Endothelial cell of umbilical vein (primary cell): ENCODE measurements around the gene E2F4. TPM values are rescaled to one million over a fixed set of nuclear protein-coding genes. Genes with fewer than 3 reads are reported as not detected.
A peak's percentile ranks its signal among the peaks of the same experiment; 100 is the strongest.

ENCODE experiments used
- BruUV-seq: library from RNA; stranded (reverse); fragments of 400-500 nt; replicated peaks from 2 replicates; lab custom pipeline; 2021; lab: Mats Ljungman, UMichigan
- CTCF ChIA-PET: fragments of 300-600, 350-600 bp; sonication (Branson Sonifier 250); formaldehyde crosslinking; loops from one replicate; lab custom pipeline; 2021; ENCODE audit warnings: antibody characterized with exemption, inconsistent platforms; lab: Charles Lee
- POLR2A ChIA-PET: fragments of 300-600, 350-600 bp; sonication (Branson Sonifier 250); formaldehyde crosslinking; loops from one replicate; lab custom pipeline; 2021; ENCODE audit warnings: antibody characterized with exemption, inconsistent platforms; lab: Charles Lee
- DNase-seq: peaks from one replicate; pipeline ENCODE4 v3.0.0-alpha.2; 2011; ENCODE audit warnings: low read depth, low spot score
- FAIRE-seq: peaks from 2 replicates; lab custom pipeline; 2011; peaks lifted over from hg19 to GRCh38; lab: Jason Lieb, UNC
- H2AFZ ChIP-seq: 2 replicates; pipeline ENCODE4 v1.6.0; 2012; ENCODE audit warnings: low read depth, low read length, control low read depth, inconsistent platforms
- H3K27ac ChIP-seq: 2 replicates; pipeline ENCODE4 v1.5.1; 2011; ENCODE audit warnings: low read depth, mild to moderate bottlenecking, control low read depth, low read length, moderate library complexity; ENCODE audit not compliant: insufficient read depth
- H3K27me3 ChIP-seq, 2 experiments: 2 replicates each; pipeline versions ENCODE4 v1.6.0 to v1.6.1; 2011; ENCODE audit warnings: low read length in 2 of 2, mixed read lengths in 1 of 2; ENCODE audit not compliant: control insufficient read depth in 2 of 2, insufficient read depth in 2 of 2
- H3K36me3 ChIP-seq, 2 experiments: 2 replicates in 1 of 2; 3 replicates in 1 of 2; pipeline ENCODE4 v1.5.1; 2011; ENCODE audit warnings: low read length in 2 of 2, mild to moderate bottlenecking in 1 of 2, moderate library complexity in 1 of 2; ENCODE audit not compliant: control insufficient read depth in 2 of 2, insufficient read depth in 2 of 2; ENCODE audit errors: extremely low read depth in 1 of 2
- H3K4me1 ChIP-seq: 3 replicates; pipeline ENCODE4 v1.5.1; 2011; ENCODE audit warnings: mild to moderate bottlenecking, low read length; ENCODE audit not compliant: control insufficient read depth, insufficient read depth; ENCODE audit errors: extremely low read depth
- H3K4me2 ChIP-seq: 2 replicates; pipeline ENCODE4 v1.6.1; 2011; ENCODE audit warnings: low read length, control low read depth, mixed read lengths; ENCODE audit not compliant: insufficient read depth
- H3K4me3 ChIP-seq, 3 experiments: fragments of 200-600 bp in 1 of 3; sonication (generic), shearing (Covaris generic) in 1 of 3; replicated peaks in 1 of 3; 2 replicates each; pipeline ENCODE4 v1.5.1; 2011 to 2016; ENCODE audit warnings: control low read depth in 3 of 3, low read length in 3 of 3, mild to moderate bottlenecking in 2 of 3, inconsistent platforms in 1 of 3, low read depth in 1 of 3, moderate library complexity in 1 of 3; ENCODE audit not compliant: insufficient read depth in 1 of 3
- H3K79me2 ChIP-seq: 2 replicates; pipeline ENCODE4 v1.6.0; 2012; ENCODE audit warnings: low read length, inconsistent platforms; ENCODE audit not compliant: control insufficient read depth, insufficient read depth
- H3K9ac ChIP-seq: replicated peaks from 2 replicates; pipeline ENCODE3; 2011; ENCODE audit warnings: low read length, control low read depth; ENCODE audit not compliant: insufficient read depth; ENCODE audit errors: extremely low read depth
- H3K9me1 ChIP-seq: replicated peaks from 3 replicates; pipeline ENCODE4 v1.6.0; 2011; ENCODE audit warnings: mild to moderate bottlenecking, low read length; ENCODE audit not compliant: control insufficient read depth, insufficient read depth; ENCODE audit errors: extremely low read depth
- H3K9me3 ChIP-seq: replicated peaks from 2 replicates; pipeline ENCODE4 v1.5.1; 2012; ENCODE audit warnings: low read length, inconsistent platforms; ENCODE audit not compliant: control insufficient read depth, insufficient read depth
- H4K20me1 ChIP-seq: replicated peaks from 2 replicates; pipeline ENCODE3; 2011; ENCODE audit warnings: mild to moderate bottlenecking, low read length; ENCODE audit not compliant: control insufficient read depth, insufficient read depth; ENCODE audit errors: extremely low read depth
- EZH2 ChIP-seq: IDR thresholded peaks from 2 replicates; pipeline ENCODE4 v1.6.1; 2012; ENCODE audit warnings: borderline replicate concordance, low read depth, mild to moderate bottlenecking, moderate library complexity, low read length, inconsistent platforms; ENCODE audit not compliant: severe bottlenecking
- FOS ChIP-seq: IDR thresholded peaks from 2 replicates; pipeline ENCODE4 v1.6.1; 2011; ENCODE audit warnings: mild to moderate bottlenecking, low read length, moderate library complexity, borderline replicate concordance; ENCODE audit not compliant: insufficient read depth
- GATA2 ChIP-seq: IDR thresholded peaks from 2 replicates; pipeline ENCODE4 v1.7.0; 2011; ENCODE audit warnings: low read depth, mild to moderate bottlenecking, moderate library complexity, mixed read lengths, low read length; ENCODE audit not compliant: insufficient read length, insufficient read depth
- JUN ChIP-seq: IDR thresholded peaks from 2 replicates; pipeline ENCODE4 v1.6.1; 2011; ENCODE audit warnings: borderline replicate concordance, low read depth; ENCODE audit not compliant: insufficient read length, insufficient read depth
- MYC ChIP-seq: IDR thresholded peaks from one replicate; pipeline ENCODE4 v1.6.1; 2011; ENCODE audit warnings: mild to moderate bottlenecking, low read depth, low read length
- POLR2A ChIP-seq: IDR thresholded peaks from 2 replicates; pipeline ENCODE4 v1.6.1; 2012; ENCODE audit warnings: low read depth, mild to moderate bottlenecking, control low read depth, low read length
- POLR2AphosphoS5 ChIP-seq: IDR thresholded peaks from 2 replicates; pipeline ENCODE4 v1.6.1; 2012; ENCODE audit warnings: low read depth, mild to moderate bottlenecking, control low read depth, low read length, moderate library complexity; ENCODE audit not compliant: insufficient read depth
- dilution Hi-C: fragments of 300-500 bp; cut with MboI; formaldehyde crosslinking; loops from one replicate; pipeline ENCODE4 v1.15.0; 2019; ENCODE audit warnings: low sequenced_read_pairs; ENCODE audit not compliant: extremely low pct_ligation_motif_present
- intact Hi-C: fragments of 100-400 bp; cut with micrococcal nuclease; formaldehyde crosslinking; loops from one replicate; pipeline ENCODE4 v1.10.0; 2022
- polyA plus RNA-seq, 4 experiments: library from polyadenylated mRNA; depleted of rRNA in 3 of 4; stranded (reverse) in 3 of 4; unstranded in 1 of 4; fragments of >200 nt; gene quantifications; 2 replicates each; pipeline versions ENCODE4 v1.2.1 to v1.2.3, GENCODE V29; 2011 to 2012; ENCODE audit warnings: missing spikeins in 1 of 4
- total RNA-seq: library from RNA; stranded (reverse); gene quantifications from 2 replicates; pipeline ENCODE4 v1.2.3, GENCODE V29; 2021
- TF ChIP-seq, protein P1 (sequence below): IDR thresholded peaks from 2 replicates; pipeline ENCODE4 v1.6.1; 2011; ENCODE audit not compliant: insufficient read depth, insufficient read length
- TF ChIP-seq, protein P2 (sequence below), 2 donors: IDR thresholded peaks; 1 replicate in 1 of 2; 2 replicates in 1 of 2; pipeline ENCODE4 v1.5.1; 2011; ENCODE audit warnings: low read length in 2 of 2, mild to moderate bottlenecking in 2 of 2, moderate library complexity in 2 of 2, control low read depth in 1 of 2, inconsistent platforms in 1 of 2, low read depth in 1 of 2; ENCODE audit not compliant: insufficient read depth in 1 of 2; ENCODE audit errors: extremely low read depth in 1 of 2

Gene E2F4
- total and polyA plus RNA-seq, 2 donors (not counting 3 experiments of a cell fraction or from before 2014, with no cell fraction given): 112 to 168 TPM

DNA sequence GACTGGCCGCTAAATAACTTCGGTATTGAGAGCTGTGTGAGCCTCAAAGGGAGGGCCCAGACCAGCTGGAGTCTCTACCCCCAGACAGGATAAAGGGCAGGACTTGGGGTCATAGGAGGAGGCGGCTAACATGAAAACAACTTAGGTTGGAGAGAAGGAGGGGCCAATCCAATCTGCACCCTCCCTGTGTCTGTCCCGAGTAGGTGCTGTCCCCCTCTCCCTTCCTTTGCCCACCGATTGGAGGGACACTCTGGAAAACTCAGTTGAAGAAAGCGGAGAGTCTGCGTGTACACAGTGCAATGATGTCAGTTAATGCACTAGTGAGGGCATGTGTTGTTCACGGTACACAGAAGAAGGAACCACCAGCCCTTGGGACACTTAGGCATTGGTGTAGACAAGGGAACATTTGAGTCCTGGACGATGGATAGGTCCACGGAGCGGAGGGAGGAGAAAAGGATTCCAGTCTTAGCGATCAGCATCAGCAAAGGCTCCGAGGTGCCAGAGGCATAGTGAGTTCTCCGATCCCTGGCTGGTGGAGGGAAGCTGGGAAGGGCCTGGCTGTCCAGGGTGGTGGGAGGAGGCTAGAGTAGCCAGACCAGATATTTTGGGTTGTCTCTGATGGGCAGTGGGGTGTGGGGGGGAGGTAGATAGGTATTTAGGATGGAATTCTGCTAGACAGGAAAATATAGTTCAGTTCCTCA is 20.9 kb upstream of the E2F4 start:
- dilution Hi-C loops (no loop called here), intact Hi-C loops (no loop called here)
- Histone ChIP-seq H2AFZ (peak overlapping the region; percentile 73), H3K4me1 (peaks cover 27% of the 10 kb centered on the region), H3K9me1 (no peaks in the 10 kb centered on the region), H3K9me3 (no peaks in the 10 kb centered on the region), H3K9ac (peak overlapping the region; percentile 72), H3K27ac (peak overlapping the region; percentile 74), H3K79me2 (no peaks in the 10 kb centered on the region), H3K4me3 (peak overlapping the region in 2 of 3 experiments; percentile 34 to 35), H3K27me3 (peaks cover 7 to 12% of the 10 kb centered on the region in 2 experiments), H4K20me1 (no peaks in the 10 kb centered on the region), H3K4me2 (peak overlapping the region; percentile 71), H3K36me3 (no peaks in the 10 kb centered on the region)
- DNase-seq: no peak
- CTCF ChIA-PET: interaction anchor here (1.0 to 4.2 kb wide), 8 partner anchors 11 to 303 kb away, joined by 3 to 29 read pairs (median 8); partner anchors contain the start of genes EXOC3L1, FBXL8, MATCAP1 and TRADD
- peak; percentile 54 for FAIRE-seq
- TF ChIP-seq POLR2AphosphoS5 (peak; percentile 24), MYC (no peak)
- TSS peak; percentile 47 for BruUV-seq
- POLR2A ChIA-PET: interaction anchor here (0.9 to 1.2 kb wide), 3 partner anchors 9 to 12 kb away, joined by 3 to 6 read pairs (median 3); partner anchors contain the start of genes FBXL8 and TRADD

DNA sequence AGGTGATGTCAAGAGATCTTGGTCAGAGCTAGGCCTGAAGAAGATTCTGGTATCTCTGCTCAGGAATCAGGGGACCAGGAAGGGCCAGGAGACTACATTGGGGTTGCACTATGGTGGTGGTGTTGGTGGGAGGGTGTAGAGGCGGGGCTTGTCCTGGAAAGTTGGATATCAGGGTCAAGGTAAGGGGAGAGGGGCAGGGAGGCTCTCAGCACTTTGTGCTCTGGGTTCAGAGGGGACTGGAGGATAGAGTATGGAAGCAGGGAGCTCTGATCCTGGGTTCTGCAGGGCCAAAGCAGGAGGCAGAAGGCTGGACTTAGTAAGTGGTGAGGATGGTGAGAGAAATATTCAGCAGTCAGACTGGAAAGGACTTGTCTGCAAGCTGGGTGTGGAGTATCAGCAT is 18.6 kb upstream of the E2F4 start:
- Histone ChIP-seq H3K36me3 (no peaks in the 10 kb centered on the region), H3K79me2 (no peaks in the 10 kb centered on the region), H3K27ac (no peak overlapping the region), H4K20me1 (no peaks in the 10 kb centered on the region), H3K9me1 (no peaks in the 10 kb centered on the region), H3K4me3 (peak overlapping the region in 1 of 3 experiments; percentile 9), H3K9me3 (no peaks in the 10 kb centered on the region), H3K4me1 (peaks cover 27% of the 10 kb centered on the region), H3K9ac (no peak overlapping the region), H2AFZ (no peak overlapping the region), H3K4me2 (peak overlapping the region; percentile 32), H3K27me3 (no peaks in the 10 kb centered on the region)
- ChIA-PET CTCF (interaction anchor here (0.6 to 3.2 kb wide), 6 partner anchors 10 to 258 kb away, joined by 4 to 25 read pairs (median 16); partner anchors contain the start of genes FBXL8, HSD11B2, HSF4 and TRADD), POLR2A (no interaction called here)
- intact Hi-C loops (no loop called here), dilution Hi-C loops (no loop called here)
- DNase-seq (no peak), FAIRE-seq (peak; percentile 60)
- no TSS peak for BruUV-seq
- no peak for TF ChIP-seq POLR2AphosphoS5
- TF ChIP-seq, protein P1, sequence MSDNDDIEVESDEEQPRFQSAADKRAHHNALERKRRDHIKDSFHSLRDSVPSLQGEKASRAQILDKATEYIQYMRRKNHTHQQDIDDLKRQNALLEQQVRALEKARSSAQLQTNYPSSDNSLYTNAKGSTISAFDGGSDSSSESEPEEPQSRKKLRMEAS: no peak
- no peak for TF ChIP-seq JUN
- TF ChIP-seq POLR2A: no peak
- TF ChIP-seq EZH2: no peak
- no peak for TF ChIP-seq GATA2
- TF ChIP-seq FOS: no peak
- TF ChIP-seq MYC: no peak
- TF ChIP-seq, protein P2, sequence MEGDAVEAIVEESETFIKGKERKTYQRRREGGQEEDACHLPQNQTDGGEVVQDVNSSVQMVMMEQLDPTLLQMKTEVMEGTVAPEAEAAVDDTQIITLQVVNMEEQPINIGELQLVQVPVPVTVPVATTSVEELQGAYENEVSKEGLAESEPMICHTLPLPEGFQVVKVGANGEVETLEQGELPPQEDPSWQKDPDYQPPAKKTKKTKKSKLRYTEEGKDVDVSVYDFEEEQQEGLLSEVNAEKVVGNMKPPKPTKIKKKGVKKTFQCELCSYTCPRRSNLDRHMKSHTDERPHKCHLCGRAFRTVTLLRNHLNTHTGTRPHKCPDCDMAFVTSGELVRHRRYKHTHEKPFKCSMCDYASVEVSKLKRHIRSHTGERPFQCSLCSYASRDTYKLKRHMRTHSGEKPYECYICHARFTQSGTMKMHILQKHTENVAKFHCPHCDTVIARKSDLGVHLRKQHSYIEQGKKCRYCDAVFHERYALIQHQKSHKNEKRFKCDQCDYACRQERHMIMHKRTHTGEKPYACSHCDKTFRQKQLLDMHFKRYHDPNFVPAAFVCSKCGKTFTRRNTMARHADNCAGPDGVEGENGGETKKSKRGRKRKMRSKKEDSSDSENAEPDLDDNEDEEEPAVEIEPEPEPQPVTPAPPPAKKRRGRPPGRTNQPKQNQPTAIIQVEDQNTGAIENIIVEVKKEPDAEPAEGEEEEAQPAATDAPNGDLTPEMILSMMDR (IDR thresholded peaks at IDR 0.05; ENCODE audit: extremely low read depth in 1 of 2, insufficient read depth in 1 of 2, low read depth in 1 of 2, low read length in 2 of 2): no peak
